ENCODE data around the gene CALCOCO2. TPM values are rescaled to one million over a fixed set of nuclear protein-coding genes. Genes with fewer than 3 reads are reported as not detected.

The CALCOCO2 gene
- total and polyA plus RNA-seq, 2 experiments from 2014 or later: 14.4 to 16.3 TPM

- Mint-ChIP-seq H3K27me3 (ENCODE audit: insufficient read depth, low read depth, poor library complexity) (peaks cover 14% of the 10 kb centered on the region), H3K36me3 (ENCODE audit: low read depth) (no peaks in the 10 kb centered on the region), H3K4me1 (peaks cover 6% of the 10 kb centered on the region), H3K4me3 (no peak overlapping the region), H3K27ac (no peak overlapping the region), H3K9me3 (no peaks in the 10 kb centered on the region)
- no peak overlapping the region for H3K4me3 ChIP-seq
- no peak overlapping the region for H2AFZ ChIP-seq
- H4K20me1 ChIP-seq (replicated peaks; ENCODE audit: insufficient read depth): no peaks in the 10 kb centered on the region
- H3F3A ChIP-seq (replicated peaks; ENCODE audit: low read depth): 0 out of 2 replicates have a peak, but pooled peaks cover 2% of the 10 kb centered on the region
- TF ChIP-seq ZNF331 (CRISPR knock-in tag; IDR thresholded peaks at IDR 0.05; ENCODE audit: low read depth) (no peak), CREB1 (CRISPR knock-in tag; IDR thresholded peaks at IDR 0.05; ENCODE audit: low read depth) (no peak), EZH2phosphoT487 (IDR thresholded peaks at IDR 0.05; ENCODE audit: unreplicated experiment) (no peak), JUNB (IDR thresholded peaks at IDR 0.05; ENCODE audit: unreplicated experiment) (no peak), ZNF462 (CRISPR knock-in tag; IDR thresholded peaks at IDR 0.05) (no peak), REST (IDR thresholded peaks at IDR 0.05; ENCODE audit: unreplicated experiment) (no peak), POLR2AphosphoS5 (IDR thresholded peaks at IDR 0.05; ENCODE audit: low read depth) (no peak), NANOG (IDR thresholded peaks at IDR 0.05; ENCODE audit: borderline replicate concordance) (no peak), EZH2 (IDR thresholded peaks at IDR 0.05; ENCODE audit: low read depth, unreplicated experiment) (no peak), STAT1 (IDR thresholded peaks at IDR 0.05; ENCODE audit: unreplicated experiment) (no peak), ZNF114 (CRISPR knock-in tag; IDR thresholded peaks at IDR 0.05) (no peak), ETS1 (IDR thresholded peaks at IDR 0.05) (no peak), CTCF (conservative IDR thresholded peaks at IDR 0.05; ENCODE audit: low read depth in 2 of 2) (no peak)
- no peaks in the 10 kb centered on the region for H3K9me2 ChIP-seq (ENCODE audit: insufficient read depth)
- no peak overlapping the region for H3K4me2 ChIP-seq
- ATAC-seq (no peak), DNase-seq (ENCODE audit: low spot score) (no peak)
- H3K27me3 ChIP-seq (ENCODE audit: insufficient read depth): peaks cover 15% of the 10 kb centered on the region; the same call in 1 of the 2 replicates
- H3K27ac ChIP-seq (ENCODE audit: low read depth): no peak overlapping the region
- no peaks in the 10 kb centered on the region for H3K36me3 ChIP-seq (ENCODE audit: insufficient read depth)
- no peaks in the 10 kb centered on the region for H3K4me1 ChIP-seq (ENCODE audit: insufficient read depth)
- no peaks in the 10 kb centered on the region for H3K79me2 ChIP-seq (replicated peaks; ENCODE audit: insufficient read depth)
Observed at GRCh38 chr17:48792033-48792798, 38.6 kb upstream of the CALCOCO2 start.
